GM19328 (cell line): ENCODE results near the gene ENTPD7.

Experiments
- ATAC-seq: cut with Tn5 transposase; IDR thresholded peaks from one replicate; pipeline ENCODE4 v1.9.1; 2021; ENCODE audit warnings: mild to moderate bottlenecking, moderate library complexity; ENCODE audit not compliant: unreplicated experiment

The ENTPD7 gene

DNA sequence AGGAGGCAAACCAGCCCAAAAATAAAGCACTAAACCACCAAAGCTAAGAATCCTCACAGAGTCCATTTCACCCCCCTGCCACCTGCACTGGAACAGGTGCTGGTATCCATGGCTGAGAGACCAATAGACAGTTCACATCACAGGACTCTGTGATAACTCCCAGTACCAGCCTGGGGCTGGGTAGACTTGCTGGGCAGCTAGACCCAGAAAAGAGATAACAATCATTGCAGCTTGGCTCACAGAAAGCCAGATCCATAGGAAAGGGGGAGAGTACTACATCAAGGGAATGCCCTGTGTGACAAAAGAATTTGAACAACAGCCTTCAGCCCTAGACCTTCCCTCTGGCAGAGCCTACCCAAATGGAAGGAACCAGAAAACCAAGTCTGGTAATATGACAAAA, 25.5 kb upstream of the ENTPD7 start:
- ATAC-seq: no peak

- ATAC-seq: no peak
These were observed 11.6 kb upstream of the ENTPD7 start for GRCh38 chr10:99647601-99648151.

DNA sequence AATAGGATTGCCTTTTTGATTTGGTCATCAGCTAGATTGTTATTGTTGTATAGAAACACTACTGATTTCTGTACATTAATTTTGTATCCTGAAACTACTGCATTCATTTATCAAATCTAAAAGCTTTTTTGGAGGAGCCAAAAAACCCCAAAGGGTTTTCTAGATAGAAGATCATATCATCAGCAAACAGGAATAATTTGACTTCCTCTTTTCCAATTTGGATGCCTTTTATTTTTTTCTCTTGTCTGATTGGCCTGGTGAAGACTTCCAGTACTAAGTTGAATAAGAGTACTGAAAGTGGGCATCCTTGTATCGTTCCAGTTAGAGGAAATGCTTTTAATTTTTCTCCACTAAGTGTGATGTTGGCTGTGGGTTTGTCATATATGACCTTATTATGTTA, 10.6 kb upstream of the ENTPD7 start:
- ATAC-seq: no peak

DNA sequence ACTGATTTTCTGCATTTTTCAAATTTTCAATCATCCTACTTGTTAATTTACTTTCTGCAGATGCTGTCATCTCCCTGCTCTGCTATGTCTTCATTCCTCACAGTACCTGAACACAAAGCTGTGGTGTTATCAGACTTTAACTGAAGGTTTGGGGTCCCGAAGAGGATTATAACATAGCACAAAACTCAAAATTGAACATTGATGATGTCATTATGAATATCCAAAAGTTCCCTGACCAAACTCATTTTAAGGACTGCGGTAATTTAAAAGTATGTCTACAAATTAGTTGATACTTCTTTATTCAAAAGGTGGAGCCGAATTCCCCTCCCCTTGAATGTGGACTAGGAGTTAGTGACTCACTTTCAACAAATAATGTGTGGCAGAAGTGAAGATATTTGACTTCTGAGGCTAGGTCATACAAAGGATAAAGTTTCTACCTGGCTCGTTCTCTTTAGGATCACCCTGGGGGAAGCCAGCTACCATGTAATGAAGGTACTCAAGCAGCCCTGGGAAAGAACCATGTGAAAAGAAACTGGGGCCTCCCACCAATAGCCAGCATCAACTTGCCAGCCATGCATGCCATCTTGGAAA, 6.4 kb upstream of the ENTPD7 start:
- no peak for ATAC-seq

DNA sequence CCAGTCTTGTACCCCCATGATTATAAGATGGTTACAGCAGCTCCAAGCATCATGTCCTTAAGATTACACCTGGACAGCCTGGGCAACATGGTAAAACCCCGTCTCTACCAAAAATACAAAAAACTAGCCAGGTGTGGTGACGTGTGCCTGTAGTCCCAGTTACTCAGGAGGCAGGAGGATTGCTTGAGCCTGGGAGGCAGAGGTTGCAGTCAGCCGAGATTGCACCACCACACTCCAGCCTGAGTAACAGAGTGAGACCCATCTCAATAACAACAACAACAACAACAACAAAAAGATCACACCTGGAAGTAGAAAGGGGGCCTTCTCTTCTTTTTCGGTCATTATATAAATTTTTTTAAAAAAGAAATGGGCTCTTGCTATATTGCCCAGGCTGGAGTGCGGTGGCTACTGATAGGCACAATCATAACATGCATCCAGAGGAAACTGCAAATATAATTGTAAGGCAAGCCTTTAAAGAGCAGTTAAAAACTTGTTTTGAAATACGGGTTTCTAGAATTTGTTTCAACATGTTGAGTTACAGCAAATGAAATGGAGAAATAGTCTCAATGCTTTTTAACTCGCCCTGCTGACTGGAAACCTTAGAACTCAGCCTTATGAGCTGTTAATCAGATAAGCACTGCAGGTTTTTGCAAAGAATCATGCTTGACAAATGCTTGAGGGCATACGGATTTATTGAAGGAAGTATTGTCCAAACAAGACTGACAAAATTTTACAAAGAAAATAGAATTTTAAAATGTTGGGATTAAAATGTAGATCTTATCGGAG, 4.7 kb upstream of the ENTPD7 start:
- no peak for ATAC-seq

DNA sequence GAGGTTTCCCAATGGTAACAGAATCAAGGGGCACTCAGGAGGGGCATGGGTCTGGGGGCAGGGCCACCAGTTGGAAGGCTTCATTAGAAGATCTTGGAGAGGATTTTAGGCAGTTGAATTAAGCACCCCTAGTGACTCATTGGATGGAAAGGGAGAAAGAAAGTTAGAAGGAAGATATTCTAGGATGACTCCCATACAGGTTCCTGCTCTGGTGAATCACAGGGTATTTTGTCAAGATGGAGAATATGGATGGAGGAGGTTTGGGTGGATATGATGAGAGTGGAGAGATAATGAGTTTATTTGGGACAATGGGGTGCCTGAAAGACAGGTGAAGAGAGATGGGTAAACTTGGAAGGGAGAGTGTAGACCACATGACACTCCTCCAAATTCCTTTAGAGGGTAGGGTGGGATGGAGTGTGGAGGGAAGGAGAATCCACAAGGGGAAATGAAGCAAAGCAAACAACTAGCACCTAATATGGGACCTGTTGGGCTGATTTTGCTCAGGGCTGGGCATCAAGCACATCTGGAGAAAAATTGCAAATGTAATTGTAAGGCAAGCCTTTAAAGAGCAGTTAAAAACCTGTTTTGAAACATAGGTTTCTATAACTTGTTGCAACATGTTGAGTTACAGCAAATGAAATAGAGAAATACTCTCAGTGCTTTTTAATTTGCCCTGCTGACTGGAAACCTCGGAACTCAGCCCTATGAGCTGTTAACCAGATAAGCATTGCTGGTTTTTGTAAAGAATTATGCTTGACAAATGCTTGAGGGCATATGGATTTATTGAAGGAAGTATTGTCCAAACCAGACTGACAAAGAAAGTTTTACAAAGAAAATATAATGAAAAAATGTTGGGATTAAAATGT, 2.9 kb upstream of the ENTPD7 start:
- ATAC-seq: no peak

- no peak for ATAC-seq
These were observed 683 bp upstream of the ENTPD7 start for GRCh38 chr10:99658622-99659030.

DNA sequence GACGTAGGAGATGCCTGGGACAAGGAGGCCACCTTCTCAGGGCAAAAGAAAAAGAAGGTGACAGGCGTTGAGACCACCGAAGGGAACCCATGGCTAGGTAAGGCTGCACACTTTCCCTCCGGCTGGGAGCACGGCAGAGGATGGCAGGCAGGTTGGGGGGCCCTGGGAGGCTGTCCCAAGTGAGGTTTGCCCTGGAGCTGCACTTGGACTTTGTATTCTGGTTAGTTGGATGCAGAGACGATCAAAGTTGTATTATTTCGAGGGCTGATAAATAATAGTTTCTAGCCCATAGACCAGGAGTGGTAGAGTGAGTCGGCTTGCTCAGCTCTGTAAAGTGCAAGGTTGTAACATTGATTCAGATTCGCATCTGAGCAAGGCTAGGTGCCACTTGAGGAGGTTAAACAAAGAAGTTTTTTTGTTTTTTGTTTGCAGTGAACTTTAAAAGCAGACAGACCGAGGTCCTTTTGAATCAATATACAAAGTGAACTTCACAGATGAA, 608 bp downstream of the ENTPD7 start:
- no peak for ATAC-seq

DNA sequence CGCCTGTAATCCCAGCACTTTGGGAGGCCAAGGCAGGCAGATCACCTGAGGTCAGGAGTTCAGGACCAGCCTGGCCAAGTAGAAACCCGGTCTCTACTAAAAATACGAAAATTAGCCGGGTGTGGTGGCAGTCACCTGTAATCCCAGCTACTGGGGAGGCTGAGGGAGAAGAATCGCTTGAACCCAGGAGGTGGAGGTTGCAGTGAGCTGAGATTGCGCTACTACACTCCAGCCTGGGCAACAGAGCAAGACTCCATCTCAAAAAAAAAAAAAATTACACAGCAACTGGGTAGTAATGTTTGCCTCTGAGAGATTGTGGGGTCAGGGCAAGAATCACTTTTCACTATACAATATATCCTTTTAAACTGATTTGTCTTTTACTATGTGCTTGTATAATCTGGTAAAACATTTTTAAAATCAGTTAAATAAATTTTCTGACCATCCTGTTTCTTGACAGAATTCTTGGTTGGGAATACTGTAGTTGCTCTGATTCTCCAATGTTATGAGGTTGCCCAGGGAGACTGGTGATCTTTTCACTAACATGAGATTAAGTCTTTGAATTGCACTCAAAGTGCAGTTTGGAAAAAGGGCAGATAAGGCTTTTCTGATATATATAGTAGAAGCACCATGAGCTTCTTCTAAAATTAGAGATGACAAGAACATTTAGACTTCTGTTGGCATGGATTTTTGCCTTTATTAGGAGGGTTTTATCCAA, 1.5 kb downstream of the ENTPD7 start:
- ATAC-seq: no peak

- ATAC-seq: no peak
These were observed 2.1 kb downstream of the ENTPD7 start for GRCh38 chr10:99661377-99661763.

- no peak for ATAC-seq
These were observed 6.0 kb downstream of the ENTPD7 start for GRCh38 chr10:99665304-99665703.

DNA sequence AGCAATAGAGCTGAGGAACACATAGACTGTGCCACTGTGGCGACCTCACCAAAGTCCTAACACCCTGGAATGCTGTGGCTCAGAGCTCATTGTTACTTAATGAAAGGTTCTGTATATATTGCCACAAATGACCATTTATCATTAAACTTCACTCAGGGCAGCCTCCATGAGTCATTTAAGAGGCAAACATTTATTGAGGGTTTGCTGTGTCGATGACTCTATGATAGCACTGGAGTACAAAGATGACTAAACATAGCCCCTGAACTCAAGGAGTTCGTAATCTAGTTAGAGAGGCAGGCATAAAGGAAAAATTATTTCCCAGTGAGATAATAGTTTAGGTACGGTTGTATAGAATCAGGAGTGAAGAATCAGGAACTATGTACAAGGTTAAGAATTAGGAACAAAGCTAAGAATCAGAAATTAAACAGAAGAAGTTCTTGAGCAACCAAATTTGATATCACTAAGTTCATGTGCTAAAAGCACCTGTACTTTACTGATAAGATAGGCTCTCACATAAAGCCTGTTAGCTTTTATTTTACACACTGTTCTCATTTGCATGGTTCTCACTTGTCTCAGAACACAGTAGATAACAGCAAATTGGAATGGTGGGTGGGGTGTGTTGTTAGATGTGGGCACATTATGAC, 7.9 kb downstream of the ENTPD7 start:
- no peak for ATAC-seq

DNA sequence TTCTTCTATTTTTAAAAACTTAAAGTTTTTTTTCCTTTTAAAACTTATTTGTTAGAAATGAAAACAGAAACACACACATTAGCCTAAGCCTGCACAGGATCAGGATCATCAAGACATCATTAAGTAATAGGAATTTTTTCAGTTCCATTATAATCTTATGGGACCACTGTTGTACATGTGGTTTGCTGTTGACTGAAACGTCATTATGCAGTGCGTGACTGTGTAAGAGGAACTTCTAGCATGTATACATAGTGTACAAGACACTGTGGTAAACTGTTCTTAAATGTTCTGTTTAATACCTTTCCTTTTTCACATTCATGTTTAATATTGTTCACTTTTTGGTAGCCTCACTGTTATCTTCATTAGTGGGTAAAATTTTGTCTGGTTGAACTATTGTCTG, 12.1 kb downstream of the ENTPD7 start:
- ATAC-seq: no peak

- no peak for ATAC-seq
These were observed 13.6 kb downstream of the ENTPD7 start for GRCh38 chr10:99672884-99673283.

DNA sequence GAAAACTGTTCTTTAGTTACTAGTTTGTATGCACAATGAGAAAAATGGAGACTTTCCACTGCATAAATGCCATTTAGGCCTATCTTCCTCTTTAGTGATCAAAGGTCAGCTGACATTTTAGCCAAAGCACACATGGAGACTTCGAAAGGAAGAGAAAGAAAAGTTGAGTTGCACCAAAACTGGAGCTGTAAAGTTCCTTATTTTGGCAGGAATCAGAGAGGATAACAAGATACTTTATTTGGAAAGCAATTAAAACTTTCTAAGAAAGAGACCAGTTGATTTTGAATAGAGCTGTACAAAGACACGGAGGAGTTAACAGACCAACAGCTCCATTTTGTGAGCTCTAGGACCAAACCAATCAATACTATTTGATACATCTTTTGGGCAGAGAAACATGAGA, 14.2 kb downstream of the ENTPD7 start:
- no peak for ATAC-seq

GRCh38 chr10:99674762-99675161, 15.5 kb downstream of the ENTPD7 start:
- ATAC-seq: no peak

GRCh38 chr10:99676426-99676825, 17.1 kb downstream of the ENTPD7 start:
- ATAC-seq: no peak

DNA sequence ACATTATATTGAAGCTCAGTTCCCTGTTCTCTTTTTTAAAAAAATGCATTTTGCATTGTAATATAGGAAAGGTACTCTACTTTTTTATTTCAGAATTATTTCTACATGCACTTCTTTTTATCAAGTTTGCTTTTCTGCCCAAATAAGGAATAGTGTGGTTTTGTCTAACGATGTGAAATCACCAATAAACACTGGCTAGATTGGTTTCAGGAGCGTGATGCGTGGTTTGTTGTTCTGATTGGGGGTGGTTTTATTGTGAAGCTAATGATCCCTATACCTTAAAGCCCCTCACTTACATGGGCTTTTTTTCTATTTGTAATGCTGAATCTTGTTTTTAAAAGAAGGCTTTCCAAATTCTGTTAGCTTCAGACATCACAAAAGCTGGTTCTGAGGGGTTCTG, 17.6 kb downstream of the ENTPD7 start:
- no peak for ATAC-seq

GRCh38 chr10:99678921-99679320, 19.6 kb downstream of the ENTPD7 start:
- no peak for ATAC-seq

- ATAC-seq: no peak
These were observed 22.2 kb downstream of the ENTPD7 start for GRCh38 chr10:99681553-99681952.
